Esophagus squamous epithelium (tissue), 5 donors: ENCODE measurements around the gene TARP.

Source experiments
- DNase-seq: peaks from one replicate; lab custom pipeline; 2025; lab: John Stamatoyannopoulos, UW
- H3K27ac ChIP-seq, 4 donors: fragments of 200-600 bp; sonication (generic); one replicate each; pipeline ENCODE4 v1.5.1; 2016 to 2019; ENCODE audit warnings: mild to moderate bottlenecking in 1 of 4
- H3K27me3 ChIP-seq, 4 donors: fragments of 200-600 bp; sonication (generic); 1 replicate in 3 of 4; 2 replicates in 1 of 4; pipeline versions ENCODE4 v1.5.1 to v1.6.0; 2017 to 2021; ENCODE audit warnings: antibody characterized with exemption in 1 of 4
- H3K36me3 ChIP-seq, 3 donors: fragments of 200-600 bp; sonication (generic); one replicate each; pipeline ENCODE4 v1.5.1; 2016 to 2019
- H3K4me1 ChIP-seq, 3 donors: fragments of 200-600 bp; sonication (generic); one replicate each; pipeline ENCODE4 v1.5.1; 2017 to 2019
- H3K4me3 ChIP-seq, 4 donors: fragments of 200-600 bp; sonication (generic); 1 replicate in 3 of 4; 2 replicates in 1 of 4; pipeline ENCODE4 v1.5.1; 2016 to 2019; ENCODE audit warnings: mild to moderate bottlenecking in 2 of 4, moderate library complexity in 1 of 4
- H3K9me3 ChIP-seq, 3 donors: fragments of 200-600 bp; sonication (generic); one replicate each; pipeline ENCODE4 v1.5.1; 2016 to 2019
- CTCF ChIP-seq, 6 experiments: fragments of 450-650 bp in 4 of 6; fragments of 200-600 bp in 2 of 6; sonication (generic) in 2 of 6; IDR thresholded peaks; one replicate each; pipeline ENCODE4 v1.5.1; 2016 to 2019; ENCODE audit warnings: antibody characterized with exemption in 6 of 6, mild to moderate bottlenecking in 4 of 6, moderate library complexity in 4 of 6
- POLR2A ChIP-seq, 4 donors: fragments of 450-650 bp; IDR thresholded peaks; one replicate each; pipeline ENCODE4 v1.6.1; 2017; ENCODE audit warnings: antibody characterized with exemption in 4 of 4, mild to moderate bottlenecking in 4 of 4, moderate library complexity in 3 of 4
- WGBS, 2 donors: methylation state at CpG; one replicate each; pipeline ENCODE4 v1.1.5; 2018; 5-methylcytosine and 5-hydroxymethylcytosine counted together
- intact Hi-C: fragments of 100-400 bp; cut with DNase I; formaldehyde crosslinking; loops from one replicate; pipeline ENCODE4 v1.15.0; 2022
- donor health status: DM: yes; HTN: yes; CAD: no.

Gene TARP

DNA sequence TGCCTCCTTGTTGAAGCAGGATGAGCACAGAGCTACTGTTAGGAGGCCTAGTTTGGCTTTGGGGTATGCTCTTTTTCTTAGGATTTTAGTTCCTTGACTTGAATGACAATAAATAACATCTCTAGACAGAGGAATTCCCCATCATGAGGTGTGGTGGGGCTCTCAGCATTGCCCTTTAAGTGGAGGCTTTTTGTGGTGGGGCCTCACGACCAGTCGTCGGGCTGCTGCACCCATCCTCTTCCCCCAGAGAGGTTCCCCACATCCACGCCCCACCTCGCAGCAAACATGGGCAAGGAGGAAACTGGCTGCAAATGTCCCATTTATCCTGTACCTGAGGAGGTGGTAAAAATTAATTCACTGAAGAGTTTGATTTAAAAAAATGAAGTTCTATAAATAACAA lies 36.1 kb upstream of the TARP start:
- TF ChIP-seq CTCF (IDR thresholded peaks at IDR 0.05) (no peak), POLR2A (IDR thresholded peaks at IDR 0.05) (no peak)
- Histone ChIP-seq H3K9me3 (no peaks in the 10 kb centered on the region), H3K36me3 (no peaks in the 10 kb centered on the region), H3K4me1 (peaks cover 0 to 4% (median 0%) of the 10 kb centered on the region in 3 donors), H3K27me3 (peaks cover 0 to 7% (median 0%) of the 10 kb centered on the region in 4 donors), H3K27ac (no peak overlapping the region), H3K4me3 (no peak overlapping the region)
- WGBS, 2 donors: 74 to 82% methylated on average over 4 to 5 of the region's 5 CpGs
- no peak for DNase-seq
- intact Hi-C loops: no loop called here

DNA sequence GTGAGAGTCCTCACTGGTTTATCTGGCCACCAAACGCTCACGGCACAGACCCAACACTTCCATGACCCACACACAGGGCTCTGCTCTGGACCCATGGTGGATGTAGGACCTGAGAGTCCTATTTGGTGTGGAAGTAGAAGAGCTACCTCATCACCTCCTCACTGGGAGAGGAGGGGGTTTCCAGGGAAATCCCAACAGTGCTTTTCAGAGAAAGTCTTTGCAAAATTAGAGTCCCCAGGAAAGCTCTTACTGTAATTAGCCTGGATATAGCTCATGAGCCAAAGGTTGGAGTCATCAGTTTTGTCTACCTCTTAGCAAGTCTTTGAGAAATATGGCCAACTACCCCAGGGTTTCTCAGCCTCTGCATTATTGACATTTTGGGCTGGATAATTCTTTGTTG lies 34.7 kb upstream of the TARP start:
- Histone ChIP-seq H3K27me3 (peaks cover 0 to 7% (median 0%) of the 10 kb centered on the region in 4 donors), H3K4me3 (no peak overlapping the region), H3K36me3 (no peaks in the 10 kb centered on the region), H3K9me3 (no peaks in the 10 kb centered on the region), H3K27ac (no peak overlapping the region), H3K4me1 (peaks cover 0 to 4% (median 0%) of the 10 kb centered on the region in 3 donors)
- WGBS, 2 donors: 80 to 83% methylated on average over 2 of the region's 2 CpGs
- no peak for TF ChIP-seq POLR2A (IDR thresholded peaks at IDR 0.05)
- TF ChIP-seq CTCF (IDR thresholded peaks at IDR 0.05): no peak
- DNase-seq: no peak
- intact Hi-C loops: no loop called here

GRCh38 chr7:38307640-38308039 lies 34.2 kb upstream of the TARP start:
- intact Hi-C loops: no loop called here
- H3K27ac ChIP-seq: no peak overlapping the region
- no peak overlapping the region for H3K4me3 ChIP-seq
- H3K9me3 ChIP-seq: no peaks in the 10 kb centered on the region
- WGBS, 2 donors: 69 to 76% methylated on average over 3 of the region's 3 CpGs
- peaks cover 0 to 4% (median 0%) of the 10 kb centered on the region in 3 donors for H3K4me1 ChIP-seq
- TF ChIP-seq CTCF (IDR thresholded peaks at IDR 0.05) (no peak), POLR2A (IDR thresholded peaks at IDR 0.05) (no peak)
- no peaks in the 10 kb centered on the region for H3K36me3 ChIP-seq
- DNase-seq: no peak
- peaks cover 0 to 7% (median 0%) of the 10 kb centered on the region in 4 donors for H3K27me3 ChIP-seq

DNA sequence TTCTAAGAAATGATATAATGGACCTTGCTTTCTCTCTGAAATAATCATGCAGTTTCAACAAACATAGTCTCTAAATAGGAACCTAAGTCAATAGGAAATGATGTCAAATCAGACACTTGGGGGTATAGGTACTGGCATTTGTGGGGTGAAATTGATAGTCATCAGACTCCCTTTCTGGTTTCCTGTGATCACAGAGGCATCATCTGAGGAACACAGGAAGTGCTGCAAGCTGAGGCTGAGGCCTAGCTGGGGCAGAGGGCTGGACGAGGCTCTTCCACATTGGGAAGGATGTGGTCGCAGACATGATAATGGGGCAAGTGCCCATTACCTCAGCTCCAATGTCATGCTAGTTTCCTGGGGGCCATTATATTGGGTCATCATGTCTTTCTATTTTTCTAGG lies 33.5 kb upstream of the TARP start:
- Histone ChIP-seq H3K9me3 (no peaks in the 10 kb centered on the region), H3K27me3 (peaks cover 0 to 7% (median 0%) of the 10 kb centered on the region in 4 donors), H3K36me3 (no peaks in the 10 kb centered on the region), H3K4me3 (no peak overlapping the region), H3K27ac (no peak overlapping the region), H3K4me1 (peaks cover 0 to 4% (median 0%) of the 10 kb centered on the region in 3 donors)
- no peak for DNase-seq
- intact Hi-C loops: no loop called here
- WGBS, 2 donors: 75 to 78% methylated on average over 2 of the region's 2 CpGs
- TF ChIP-seq POLR2A (IDR thresholded peaks at IDR 0.05) (no peak), CTCF (IDR thresholded peaks at IDR 0.05) (no peak)

GRCh38 chr7:38306171-38306570 lies 32.7 kb upstream of the TARP start:
- 63 to 100% methylated on average over 1 to 3 of the region's 3 CpGs for WGBS, 2 donors

More at GRCh38 chr7:38306171-38306570, 32.7 kb upstream of the TARP start:
- TF ChIP-seq POLR2A (IDR thresholded peaks at IDR 0.05) (no peak), CTCF (IDR thresholded peaks at IDR 0.05) (no peak)
- Histone ChIP-seq H3K4me3 (no peak overlapping the region), H3K9me3 (no peaks in the 10 kb centered on the region), H3K4me1 (peaks cover 0 to 1% (median 0%) of the 10 kb centered on the region in 3 donors), H3K36me3 (no peaks in the 10 kb centered on the region), H3K27ac (no peak overlapping the region), H3K27me3 (peaks cover 0 to under 1% (median 0%) of the 10 kb centered on the region in 4 donors)
- DNase-seq: no peak
- intact Hi-C loops: no loop called here
